Measurements from ENCODE around the gene NOS1AP.

The NOS1AP gene

GRCh38 chr1:162093095-162093494 is 23.6 kb downstream of the NOS1AP start:
- FAIRE-seq (no peak), DNase-seq (ENCODE audit: insufficient read length) (no peak)
- TF ChIP-seq POLR2AphosphoS5 (IDR thresholded peaks at IDR 0.05; ENCODE audit: low read depth, low read length) (no peak), POLR2A (IDR thresholded peaks at IDR 0.05; ENCODE audit: low read depth, low read length) (no peak), TAF1 (IDR thresholded peaks at IDR 0.05; ENCODE audit: borderline replicate concordance, low read depth, low read length) (no peak)

GRCh38 chr1:162094271-162094670 is 24.8 kb downstream of the NOS1AP start:
- DNase-seq (ENCODE audit: insufficient read length) (no peak), FAIRE-seq (no peak)
- TF ChIP-seq TAF1 (IDR thresholded peaks at IDR 0.05; ENCODE audit: borderline replicate concordance, low read depth, low read length): no peak

DNA sequence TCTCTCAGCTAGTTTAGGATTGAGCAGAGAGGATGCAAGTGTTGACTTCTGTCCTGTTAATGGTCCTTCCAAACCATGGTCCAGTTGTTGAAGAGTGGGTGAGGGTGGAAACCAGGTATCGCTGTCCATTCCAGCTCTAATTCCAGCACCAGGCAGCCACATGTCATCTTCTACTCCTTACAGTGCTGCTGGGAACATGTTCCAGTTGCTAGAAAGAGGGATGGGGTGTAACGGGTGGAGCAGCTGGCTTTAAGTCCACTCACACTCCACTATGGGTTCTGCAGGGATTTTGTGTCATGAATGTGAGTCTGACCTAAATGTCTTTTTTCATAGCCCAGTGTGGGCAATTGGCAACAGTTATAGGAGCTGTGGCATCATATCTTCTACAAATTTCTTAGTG is 25.2 kb downstream of the NOS1AP start:
- no peak for TF ChIP-seq POLR2A (IDR thresholded peaks at IDR 0.05; ENCODE audit: low read depth, low read length)
- no peak for TF ChIP-seq POLR2AphosphoS5 (IDR thresholded peaks at IDR 0.05; ENCODE audit: low read depth, low read length)
- TF ChIP-seq TAF1 (IDR thresholded peaks at IDR 0.05; ENCODE audit: borderline replicate concordance, low read depth, low read length): no peak
- FAIRE-seq (no peak), DNase-seq (ENCODE audit: insufficient read length) (no peak)

DNA sequence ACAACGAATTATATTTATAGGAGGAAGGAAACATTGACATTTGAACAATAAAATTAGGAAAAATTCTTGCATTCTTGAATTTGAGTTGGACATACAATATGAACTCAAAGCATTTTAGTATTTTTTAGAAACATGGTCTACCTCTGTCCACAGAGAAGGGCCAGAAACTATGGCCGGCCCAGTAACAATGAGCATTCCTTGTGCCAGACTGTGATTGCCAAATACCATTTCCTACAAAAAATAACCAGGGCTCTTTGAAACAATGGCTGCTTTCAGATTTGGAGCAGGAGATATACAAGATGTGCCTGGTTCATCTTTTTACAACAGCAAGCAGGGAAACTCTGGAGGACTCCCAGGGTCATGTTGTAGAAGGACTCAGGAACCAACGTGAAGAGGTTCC is 38.4 kb downstream of the NOS1AP start:
- DNase-seq (ENCODE audit: insufficient read length) (no peak), FAIRE-seq (no peak)
- TF ChIP-seq POLR2A (IDR thresholded peaks at IDR 0.05; ENCODE audit: low read depth, low read length) (no peak), TAF1 (IDR thresholded peaks at IDR 0.05; ENCODE audit: borderline replicate concordance, low read depth, low read length) (no peak), POLR2AphosphoS5 (IDR thresholded peaks at IDR 0.05; ENCODE audit: low read depth, low read length) (no peak)

DNA sequence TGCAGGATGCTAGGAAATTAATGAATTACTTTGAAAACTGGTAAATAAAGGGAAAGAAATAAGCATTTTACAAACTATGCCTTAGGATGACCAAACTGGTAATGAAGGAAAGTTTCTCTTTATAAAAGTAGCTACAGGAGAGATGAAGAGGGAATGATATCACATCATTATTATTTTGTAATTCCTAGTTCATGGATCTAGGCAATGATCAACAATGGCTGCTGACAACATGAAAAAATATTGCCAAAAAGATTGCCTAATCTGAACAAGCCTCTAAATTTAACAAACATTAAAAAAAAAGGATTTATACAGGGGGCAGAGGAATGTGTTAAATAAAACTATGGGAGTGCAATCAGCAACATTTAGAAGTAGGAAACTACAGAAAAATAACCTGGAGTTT is 38.9 kb downstream of the NOS1AP start:
- FAIRE-seq (no peak), DNase-seq (ENCODE audit: insufficient read length) (no peak)
- TF ChIP-seq POLR2AphosphoS5 (IDR thresholded peaks at IDR 0.05; ENCODE audit: low read depth, low read length): no peak
- TF ChIP-seq POLR2A (IDR thresholded peaks at IDR 0.05; ENCODE audit: low read depth, low read length): no peak
- TF ChIP-seq TAF1 (IDR thresholded peaks at IDR 0.05; ENCODE audit: borderline replicate concordance, low read depth, low read length): no peak

DNA sequence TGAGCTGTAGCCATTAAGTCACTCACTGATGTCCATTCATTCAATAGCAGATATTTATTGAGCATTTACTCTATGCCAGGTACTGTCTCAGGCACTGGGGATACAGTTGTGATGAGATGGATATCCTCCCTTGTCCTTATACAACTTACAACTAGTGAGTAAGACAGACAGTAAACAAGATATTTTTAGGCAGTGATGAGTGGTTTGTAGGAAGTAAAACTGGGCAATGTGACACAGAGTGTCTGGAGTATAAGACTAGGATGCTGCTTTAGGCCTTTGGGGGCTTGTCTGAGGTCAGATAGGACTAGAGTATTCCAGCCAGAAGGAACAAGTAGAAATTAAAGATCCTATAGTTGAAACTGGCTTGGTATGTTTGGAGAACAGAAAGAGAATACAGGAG is 41.4 kb downstream of the NOS1AP start:
- TF ChIP-seq POLR2AphosphoS5 (IDR thresholded peaks at IDR 0.05; ENCODE audit: low read depth, low read length) (no peak), TAF1 (IDR thresholded peaks at IDR 0.05; ENCODE audit: borderline replicate concordance, low read depth, low read length) (no peak), POLR2A (IDR thresholded peaks at IDR 0.05; ENCODE audit: low read depth, low read length) (no peak)
- DNase-seq (ENCODE audit: insufficient read length): no peak
- FAIRE-seq: no peak

DNA sequence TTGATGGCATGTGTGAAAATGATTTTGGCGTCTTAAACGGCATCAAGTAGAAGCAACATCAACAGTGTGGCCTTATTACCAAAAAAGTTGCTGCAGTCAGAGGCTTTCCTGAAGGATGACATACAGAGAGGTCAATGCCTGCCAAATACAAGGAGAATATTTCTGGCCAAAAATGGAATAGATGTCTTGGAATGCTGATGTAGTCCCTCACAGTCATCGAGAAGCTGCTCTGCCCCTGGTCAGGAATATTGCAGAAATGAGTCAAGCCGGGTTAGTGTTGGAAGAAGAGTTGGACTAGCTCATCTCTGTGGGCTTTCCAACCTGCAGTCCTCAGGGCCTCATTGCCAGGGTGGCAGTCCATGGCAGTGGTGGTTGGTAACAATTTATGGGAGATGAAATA is 42.1 kb downstream of the NOS1AP start:
- FAIRE-seq (no peak), DNase-seq (ENCODE audit: insufficient read length) (no peak)
- TF ChIP-seq POLR2AphosphoS5 (IDR thresholded peaks at IDR 0.05; ENCODE audit: low read depth, low read length) (no peak), TAF1 (IDR thresholded peaks at IDR 0.05; ENCODE audit: borderline replicate concordance, low read depth, low read length) (no peak), POLR2A (IDR thresholded peaks at IDR 0.05; ENCODE audit: low read depth, low read length) (no peak)

DNA sequence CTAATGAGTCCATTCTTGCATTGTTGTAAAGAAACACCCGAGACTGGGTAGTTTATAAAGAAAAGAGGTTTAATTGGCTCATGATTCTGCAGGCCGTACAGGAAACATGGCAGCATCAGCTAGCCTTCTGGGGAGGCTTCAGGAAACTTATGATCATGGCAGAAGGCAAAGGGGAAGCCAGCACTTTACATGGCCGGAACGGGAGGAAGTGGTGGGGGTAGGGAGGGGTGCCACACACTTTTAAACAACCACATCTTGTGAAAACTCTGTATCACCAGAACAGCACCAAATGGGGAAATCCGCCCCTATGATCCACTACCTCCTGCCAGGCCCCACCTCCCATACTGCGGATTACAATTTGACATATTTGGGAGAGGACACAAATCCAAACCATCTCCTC is 43.9 kb downstream of the NOS1AP start:
- DNase-seq (ENCODE audit: insufficient read length) (no peak), FAIRE-seq (no peak)
- TF ChIP-seq POLR2A (IDR thresholded peaks at IDR 0.05; ENCODE audit: low read depth, low read length) (no peak), TAF1 (IDR thresholded peaks at IDR 0.05; ENCODE audit: borderline replicate concordance, low read depth, low read length) (no peak), POLR2AphosphoS5 (IDR thresholded peaks at IDR 0.05; ENCODE audit: low read depth, low read length) (no peak)

DNA sequence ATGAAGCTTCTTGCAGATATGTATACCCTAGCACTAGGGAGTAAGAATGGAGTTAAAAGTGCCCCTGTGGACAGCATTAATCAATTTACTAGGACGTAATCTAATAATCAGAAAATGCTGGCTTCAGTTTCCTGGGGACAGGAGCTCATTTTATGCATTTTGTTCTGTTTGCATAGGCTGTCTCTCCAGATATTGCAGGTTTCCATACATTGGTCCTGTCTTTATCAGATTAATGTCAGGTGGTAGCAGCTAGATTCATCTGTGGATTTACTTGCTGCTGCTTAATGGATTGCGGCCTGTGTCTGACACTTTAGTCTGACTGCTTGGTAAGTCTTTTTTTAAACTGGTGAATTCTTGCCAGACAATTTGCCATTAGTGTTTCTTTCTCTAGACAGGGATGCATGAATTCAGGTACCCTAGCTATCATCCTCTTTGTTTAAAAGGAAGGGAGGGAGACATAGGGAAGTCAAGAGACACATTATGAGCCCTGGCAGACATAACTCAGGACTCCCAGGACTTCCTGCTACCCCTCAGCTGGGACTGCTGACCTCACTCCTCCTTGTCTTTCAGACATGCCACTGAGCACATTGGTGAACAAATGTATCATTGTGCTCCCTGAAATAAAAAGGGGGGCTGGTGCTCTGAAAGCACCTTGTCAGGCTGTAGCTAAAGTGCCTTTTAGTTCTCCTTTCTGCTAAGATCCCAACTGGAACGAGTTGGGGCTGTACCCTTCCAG is 47.7 kb downstream of the NOS1AP start:
- TF ChIP-seq POLR2A (IDR thresholded peaks at IDR 0.05; ENCODE audit: low read depth, low read length) (no peak), POLR2AphosphoS5 (IDR thresholded peaks at IDR 0.05; ENCODE audit: low read depth, low read length) (no peak), TAF1 (IDR thresholded peaks at IDR 0.05; ENCODE audit: borderline replicate concordance, low read depth, low read length) (no peak)
- DNase-seq (ENCODE audit: insufficient read length): no peak
- no peak for FAIRE-seq

GRCh38 chr1:162118063-162118462 is 48.6 kb downstream of the NOS1AP start:
- TF ChIP-seq POLR2A (IDR thresholded peaks at IDR 0.05; ENCODE audit: low read depth, low read length) (no peak), POLR2AphosphoS5 (IDR thresholded peaks at IDR 0.05; ENCODE audit: low read depth, low read length) (no peak), TAF1 (IDR thresholded peaks at IDR 0.05; ENCODE audit: borderline replicate concordance, low read depth, low read length) (no peak)
- DNase-seq (ENCODE audit: insufficient read length) (no peak), FAIRE-seq (no peak)

- no peak for FAIRE-seq
- no peak for TF ChIP-seq POLR2AphosphoS5 (IDR thresholded peaks at IDR 0.05; ENCODE audit: low read depth, low read length)
- TF ChIP-seq POLR2A (IDR thresholded peaks at IDR 0.05; ENCODE audit: low read depth, low read length): no peak
- no peak for TF ChIP-seq TAF1 (IDR thresholded peaks at IDR 0.05; ENCODE audit: borderline replicate concordance, low read depth, low read length)
- no peak for DNase-seq (ENCODE audit: insufficient read length)
Observed at GRCh38 chr1:162128693-162129356, 59.3 kb downstream of the NOS1AP start.

- no peak for FAIRE-seq
- TF ChIP-seq POLR2AphosphoS5 (IDR thresholded peaks at IDR 0.05; ENCODE audit: low read depth, low read length): no peak
- TF ChIP-seq TAF1 (IDR thresholded peaks at IDR 0.05; ENCODE audit: borderline replicate concordance, low read depth, low read length): no peak
- TF ChIP-seq POLR2A (IDR thresholded peaks at IDR 0.05; ENCODE audit: low read depth, low read length): no peak
- no peak for DNase-seq (ENCODE audit: insufficient read length)
Observed at GRCh38 chr1:162130308-162130707, 60.8 kb downstream of the NOS1AP start.
